ENCODE measurements around the gene RHOH. TPM values are rescaled to one million over a fixed set of nuclear protein-coding genes. Genes with fewer than 3 reads are reported as not detected.

Gene RHOH
- polyA plus RNA-seq, 1 donor (not counting 4 experiments of a cell fraction or from before 2014, with no cell fraction given) = 0.04 TPM

DNA sequence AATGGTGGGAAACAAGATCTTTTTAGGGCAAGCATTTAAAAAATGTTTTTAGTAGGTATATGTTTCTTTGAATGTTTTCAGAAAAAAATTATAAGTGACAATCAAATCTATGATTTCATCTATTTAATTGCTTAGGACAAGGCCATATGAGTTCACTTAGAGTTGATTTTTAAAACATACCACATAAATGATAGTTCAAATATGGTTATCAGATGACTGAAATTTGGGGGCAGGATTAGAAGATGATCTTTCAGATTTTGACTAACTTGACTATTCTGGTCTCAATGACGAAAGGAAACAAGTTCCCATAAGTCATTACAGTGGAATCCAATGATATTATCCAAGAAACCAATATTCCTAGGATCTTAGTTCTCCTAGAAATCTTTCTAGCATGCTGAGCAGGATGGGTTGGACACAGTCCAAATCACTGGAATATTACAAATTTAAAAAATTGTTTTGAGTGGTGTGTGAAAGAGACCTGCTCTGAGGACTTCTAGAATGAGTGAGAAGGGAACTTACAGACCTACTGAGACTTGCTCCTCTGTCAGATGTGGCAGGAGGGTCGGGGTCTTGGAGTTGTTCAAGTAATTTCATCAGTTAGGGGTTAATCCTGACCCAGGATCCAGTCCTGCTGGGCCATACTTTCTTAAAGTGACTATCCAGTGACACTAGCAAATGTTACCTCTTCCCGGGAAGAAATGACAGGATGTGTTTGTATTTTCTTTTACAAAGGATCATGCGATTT, 20.0 kb downstream of the RHOH start:
- DNase-seq (ENCODE audit: low read depth, low spot score) (no peak), FAIRE-seq (no peak)
- Histone ChIP-seq H3K4me1 (ENCODE audit: control insufficient read depth, extremely low read depth, insufficient read depth, low read length) (peaks cover 7% of the 10 kb centered on the region), H3K36me3 (ENCODE audit: control insufficient read depth in 2 of 2, extremely low read depth in 1 of 2, insufficient read depth in 2 of 2, low read length in 2 of 2) (no peaks in the 10 kb centered on the region), H3K79me2 (ENCODE audit: control insufficient read depth, insufficient read depth, low read length) (no peaks in the 10 kb centered on the region), H3K4me2 (ENCODE audit: control insufficient read depth, extremely low read depth, insufficient read depth, low read depth, low read length) (no peak overlapping the region), H3K4me3 (ENCODE audit: control insufficient read depth in 2 of 3, extremely low read depth in 1 of 3, insufficient read depth in 2 of 3, low read depth in 1 of 3, low read length in 3 of 3) (no peak overlapping the region), H3K27ac (ENCODE audit: control insufficient read depth, insufficient read depth, low read length) (no peak overlapping the region), H3K27me3 (ENCODE audit: control insufficient read depth, extremely low read depth, insufficient read depth, low read length) (no peaks in the 10 kb centered on the region), H3K9me3 (ENCODE audit: control insufficient read depth, low read depth, low read length) (no peaks in the 10 kb centered on the region), H3K9me1 (ENCODE audit: control insufficient read depth, extremely low read depth, insufficient read depth, low read length) (no peaks in the 10 kb centered on the region), H4K20me1 (ENCODE audit: control insufficient read depth, extremely low read depth, insufficient read depth, low read length) (no peaks in the 10 kb centered on the region), H2AFZ (ENCODE audit: control insufficient read depth, low read length) (no peak overlapping the region), H3K9ac (ENCODE audit: control insufficient read depth, extremely low read depth, insufficient read depth, low read length) (no peak overlapping the region)
- TF ChIP-seq EZH2 (IDR thresholded peaks at IDR 0.05; ENCODE audit: low read length) = no peak
- TF ChIP-seq, protein P1, sequence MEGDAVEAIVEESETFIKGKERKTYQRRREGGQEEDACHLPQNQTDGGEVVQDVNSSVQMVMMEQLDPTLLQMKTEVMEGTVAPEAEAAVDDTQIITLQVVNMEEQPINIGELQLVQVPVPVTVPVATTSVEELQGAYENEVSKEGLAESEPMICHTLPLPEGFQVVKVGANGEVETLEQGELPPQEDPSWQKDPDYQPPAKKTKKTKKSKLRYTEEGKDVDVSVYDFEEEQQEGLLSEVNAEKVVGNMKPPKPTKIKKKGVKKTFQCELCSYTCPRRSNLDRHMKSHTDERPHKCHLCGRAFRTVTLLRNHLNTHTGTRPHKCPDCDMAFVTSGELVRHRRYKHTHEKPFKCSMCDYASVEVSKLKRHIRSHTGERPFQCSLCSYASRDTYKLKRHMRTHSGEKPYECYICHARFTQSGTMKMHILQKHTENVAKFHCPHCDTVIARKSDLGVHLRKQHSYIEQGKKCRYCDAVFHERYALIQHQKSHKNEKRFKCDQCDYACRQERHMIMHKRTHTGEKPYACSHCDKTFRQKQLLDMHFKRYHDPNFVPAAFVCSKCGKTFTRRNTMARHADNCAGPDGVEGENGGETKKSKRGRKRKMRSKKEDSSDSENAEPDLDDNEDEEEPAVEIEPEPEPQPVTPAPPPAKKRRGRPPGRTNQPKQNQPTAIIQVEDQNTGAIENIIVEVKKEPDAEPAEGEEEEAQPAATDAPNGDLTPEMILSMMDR (optimal IDR thresholded peaks at IDR 0.05 in 1 of 3, IDR thresholded peaks at IDR 0.05 in 1 of 3, conservative IDR thresholded peaks at IDR 0.05 in 1 of 3; ENCODE audit: extremely low read depth in 1 of 3, insufficient read depth in 2 of 3, low read length in 3 of 3) = no peak
- dilution Hi-C loops (cut with MboI; ENCODE audit: extremely low pct_ligation_motif_present, low sequenced_read_pairs) = no loop called here

DNA sequence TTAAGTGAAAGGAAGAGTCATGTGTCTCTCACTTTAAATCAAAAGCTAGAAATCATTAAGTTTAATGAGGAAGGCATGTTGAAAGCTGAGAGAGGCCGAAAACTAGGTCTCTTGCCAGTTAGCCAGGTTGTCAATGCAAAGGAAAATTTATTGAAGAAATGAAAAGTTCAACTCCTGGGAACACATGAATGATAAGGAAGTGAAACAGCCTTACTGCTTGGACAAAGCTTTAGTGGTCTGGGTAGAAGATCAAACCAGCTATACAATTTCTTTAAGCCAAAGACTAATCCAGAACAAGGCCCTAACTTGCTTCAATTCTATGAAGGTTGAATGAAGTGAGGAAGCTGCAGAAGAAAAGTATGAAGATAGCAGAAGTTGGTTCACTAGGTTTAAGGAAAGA, 24.9 kb downstream of the RHOH start:
- Histone ChIP-seq H3K36me3 (ENCODE audit: control insufficient read depth in 2 of 2, extremely low read depth in 1 of 2, insufficient read depth in 2 of 2, low read length in 2 of 2) (no peaks in the 10 kb centered on the region), H3K4me1 (ENCODE audit: control insufficient read depth, extremely low read depth, insufficient read depth, low read length) (no peaks in the 10 kb centered on the region), H3K4me2 (ENCODE audit: control insufficient read depth, extremely low read depth, insufficient read depth, low read depth, low read length) (no peak overlapping the region), H3K9me3 (ENCODE audit: control insufficient read depth, low read depth, low read length) (no peaks in the 10 kb centered on the region), H4K20me1 (ENCODE audit: control insufficient read depth, extremely low read depth, insufficient read depth, low read length) (no peaks in the 10 kb centered on the region), H2AFZ (ENCODE audit: control insufficient read depth, low read length) (no peak overlapping the region), H3K27ac (ENCODE audit: control insufficient read depth, insufficient read depth, low read length) (no peak overlapping the region), H3K9me1 (ENCODE audit: control insufficient read depth, extremely low read depth, insufficient read depth, low read length) (no peaks in the 10 kb centered on the region), H3K79me2 (ENCODE audit: control insufficient read depth, insufficient read depth, low read length) (no peaks in the 10 kb centered on the region), H3K9ac (ENCODE audit: control insufficient read depth, extremely low read depth, insufficient read depth, low read length) (no peak overlapping the region), H3K4me3 (ENCODE audit: control insufficient read depth in 2 of 3, extremely low read depth in 1 of 3, insufficient read depth in 2 of 3, low read depth in 1 of 3, low read length in 3 of 3) (no peak overlapping the region), H3K27me3 (ENCODE audit: control insufficient read depth, extremely low read depth, insufficient read depth, low read length) (no peaks in the 10 kb centered on the region)
- no peak for DNase-seq (ENCODE audit: low read depth, low spot score)
- no peak for TF ChIP-seq EZH2 (IDR thresholded peaks at IDR 0.05; ENCODE audit: low read length)
- TF ChIP-seq, protein P1 (optimal IDR thresholded peaks at IDR 0.05 in 1 of 3, IDR thresholded peaks at IDR 0.05 in 1 of 3, conservative IDR thresholded peaks at IDR 0.05 in 1 of 3; ENCODE audit: extremely low read depth in 1 of 3, insufficient read depth in 2 of 3, low read length in 3 of 3) = no peak
- dilution Hi-C loops (cut with MboI; ENCODE audit: extremely low pct_ligation_motif_present, low sequenced_read_pairs) = no loop called here
- no peak for FAIRE-seq

Measured in keratinocyte (primary cell).